A673 (cell line): Measurements from ENCODE around the gene SCG5.

Source experiments
- EZH2 ChIP-seq: fragments of 200-600 bp; sonication (generic); IDR thresholded peaks from 2 replicates; pipeline ENCODE4 v1.6.1; 2017; ENCODE audit warnings: borderline replicate concordance, low read depth, mild to moderate bottlenecking, mixed read lengths, antibody characterized with exemption, low read length; ENCODE audit not compliant: poor library complexity, severe bottlenecking
- TF ChIP-seq, protein P1 (sequence below): fragments of 300-800, 200-600 bp; sonication (generic); conservative IDR thresholded peaks from 2 replicates; pipeline ENCODE4 v1.5.1; 2017; ENCODE audit warnings: low read depth, mild to moderate bottlenecking, antibody characterized with exemption, low read length, moderate library complexity, mixed read lengths

DNA sequence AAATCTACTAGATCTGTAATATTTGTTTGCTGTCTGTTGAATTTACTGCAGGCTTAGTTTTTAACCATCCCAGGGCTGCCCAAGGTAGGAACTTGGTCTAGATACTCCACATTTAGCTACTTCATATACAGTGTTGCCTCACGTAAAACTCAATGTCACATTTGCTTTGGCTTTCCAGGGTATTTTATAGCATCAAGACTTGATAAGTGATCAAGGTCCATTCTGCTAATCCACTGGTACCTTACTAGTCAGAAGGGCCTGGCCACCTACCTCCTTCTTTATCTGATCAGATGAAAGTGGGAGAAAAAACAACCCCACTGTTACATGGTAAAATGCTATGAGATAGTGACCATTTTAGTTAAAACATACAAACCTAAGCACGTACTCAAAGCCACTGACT lies 50.8 kb downstream of the SCG5 start:
- TF ChIP-seq, protein P1, sequence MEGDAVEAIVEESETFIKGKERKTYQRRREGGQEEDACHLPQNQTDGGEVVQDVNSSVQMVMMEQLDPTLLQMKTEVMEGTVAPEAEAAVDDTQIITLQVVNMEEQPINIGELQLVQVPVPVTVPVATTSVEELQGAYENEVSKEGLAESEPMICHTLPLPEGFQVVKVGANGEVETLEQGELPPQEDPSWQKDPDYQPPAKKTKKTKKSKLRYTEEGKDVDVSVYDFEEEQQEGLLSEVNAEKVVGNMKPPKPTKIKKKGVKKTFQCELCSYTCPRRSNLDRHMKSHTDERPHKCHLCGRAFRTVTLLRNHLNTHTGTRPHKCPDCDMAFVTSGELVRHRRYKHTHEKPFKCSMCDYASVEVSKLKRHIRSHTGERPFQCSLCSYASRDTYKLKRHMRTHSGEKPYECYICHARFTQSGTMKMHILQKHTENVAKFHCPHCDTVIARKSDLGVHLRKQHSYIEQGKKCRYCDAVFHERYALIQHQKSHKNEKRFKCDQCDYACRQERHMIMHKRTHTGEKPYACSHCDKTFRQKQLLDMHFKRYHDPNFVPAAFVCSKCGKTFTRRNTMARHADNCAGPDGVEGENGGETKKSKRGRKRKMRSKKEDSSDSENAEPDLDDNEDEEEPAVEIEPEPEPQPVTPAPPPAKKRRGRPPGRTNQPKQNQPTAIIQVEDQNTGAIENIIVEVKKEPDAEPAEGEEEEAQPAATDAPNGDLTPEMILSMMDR = no peak
- no peak for TF ChIP-seq EZH2
